ENCODE results near the gene RERE. TPM values are rescaled to one million over a fixed set of nuclear protein-coding genes. Genes with fewer than 3 reads are reported as not detected.

The RERE gene
- total and polyA plus RNA-seq, 2 donors (not counting 3 experiments of a cell fraction or from before 2014, with no cell fraction given): 14.1 to 113 TPM

DNA sequence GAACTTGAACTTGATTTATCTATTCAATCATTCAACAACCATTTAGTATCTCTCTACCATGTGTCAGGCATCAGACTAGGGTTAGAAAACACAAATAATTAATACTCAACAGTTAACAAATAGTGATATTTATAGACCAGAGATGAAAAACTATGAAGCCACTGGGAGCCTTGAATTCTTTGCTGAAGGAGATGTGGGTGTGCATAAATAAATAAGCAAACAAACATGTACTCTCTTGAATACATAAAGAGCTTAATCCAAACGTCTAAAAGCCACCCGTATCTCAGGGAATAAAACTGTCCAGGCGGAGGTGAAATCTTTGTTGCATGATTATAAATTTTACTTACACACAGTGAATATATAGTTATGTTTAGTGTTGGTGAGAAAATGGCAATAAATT, 333.9 kb downstream of the RERE start:
- BruUV-seq (replicated peaks): no TSS peak
- H2AFZ ChIP-seq (ENCODE audit: low read depth, low read length): no peak overlapping the region
- H3K9me3 ChIP-seq (replicated peaks; ENCODE audit: control insufficient read depth, insufficient read depth, low read length): no peaks in the 10 kb centered on the region
- H3K4me2 ChIP-seq (ENCODE audit: insufficient read depth, low read length): no peak overlapping the region
- ChIA-PET POLR2A (no interaction called here), CTCF (interaction anchor here (1.1 to 1.7 kb wide), 5 partner anchors 10 to 243 kb away, joined by 3 to 4 read pairs (median 3); no protein-coding TSS in a partner anchor)
- no peak for TF ChIP-seq POLR2AphosphoS5 (IDR thresholded peaks at IDR 0.05; ENCODE audit: insufficient read depth, low read depth, low read length)
- no peak for TF ChIP-seq MYC (IDR thresholded peaks at IDR 0.05; ENCODE audit: low read depth, low read length)
- no peak for TF ChIP-seq POLR2A (IDR thresholded peaks at IDR 0.05; ENCODE audit: low read depth, low read length)
- TF ChIP-seq GATA2 (IDR thresholded peaks at IDR 0.05; ENCODE audit: insufficient read depth, insufficient read length, low read depth, low read length): no peak
- TF ChIP-seq EZH2 (IDR thresholded peaks at IDR 0.05; ENCODE audit: borderline replicate concordance, low read depth, low read length, severe bottlenecking): no peak
- TF ChIP-seq, protein P1, sequence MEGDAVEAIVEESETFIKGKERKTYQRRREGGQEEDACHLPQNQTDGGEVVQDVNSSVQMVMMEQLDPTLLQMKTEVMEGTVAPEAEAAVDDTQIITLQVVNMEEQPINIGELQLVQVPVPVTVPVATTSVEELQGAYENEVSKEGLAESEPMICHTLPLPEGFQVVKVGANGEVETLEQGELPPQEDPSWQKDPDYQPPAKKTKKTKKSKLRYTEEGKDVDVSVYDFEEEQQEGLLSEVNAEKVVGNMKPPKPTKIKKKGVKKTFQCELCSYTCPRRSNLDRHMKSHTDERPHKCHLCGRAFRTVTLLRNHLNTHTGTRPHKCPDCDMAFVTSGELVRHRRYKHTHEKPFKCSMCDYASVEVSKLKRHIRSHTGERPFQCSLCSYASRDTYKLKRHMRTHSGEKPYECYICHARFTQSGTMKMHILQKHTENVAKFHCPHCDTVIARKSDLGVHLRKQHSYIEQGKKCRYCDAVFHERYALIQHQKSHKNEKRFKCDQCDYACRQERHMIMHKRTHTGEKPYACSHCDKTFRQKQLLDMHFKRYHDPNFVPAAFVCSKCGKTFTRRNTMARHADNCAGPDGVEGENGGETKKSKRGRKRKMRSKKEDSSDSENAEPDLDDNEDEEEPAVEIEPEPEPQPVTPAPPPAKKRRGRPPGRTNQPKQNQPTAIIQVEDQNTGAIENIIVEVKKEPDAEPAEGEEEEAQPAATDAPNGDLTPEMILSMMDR (IDR thresholded peaks at IDR 0.05; ENCODE audit: extremely low read depth in 1 of 2, insufficient read depth in 1 of 2, low read depth in 1 of 2, low read length in 2 of 2): no peak
- no peak for TF ChIP-seq FOS (IDR thresholded peaks at IDR 0.05; ENCODE audit: borderline replicate concordance, insufficient read depth, low read length)
- no peak for TF ChIP-seq JUN (IDR thresholded peaks at IDR 0.05; ENCODE audit: borderline replicate concordance, insufficient read depth, insufficient read length, low read depth)
- TF ChIP-seq, protein P2, sequence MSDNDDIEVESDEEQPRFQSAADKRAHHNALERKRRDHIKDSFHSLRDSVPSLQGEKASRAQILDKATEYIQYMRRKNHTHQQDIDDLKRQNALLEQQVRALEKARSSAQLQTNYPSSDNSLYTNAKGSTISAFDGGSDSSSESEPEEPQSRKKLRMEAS (IDR thresholded peaks at IDR 0.05; ENCODE audit: insufficient read depth, insufficient read length): no peak
- dilution Hi-C loops (cut with MboI; ENCODE audit: extremely low pct_ligation_motif_present, low sequenced_read_pairs): no loop called here
- DNase-seq (ENCODE audit: low read depth, low spot score): no peak
- intact Hi-C loops (cut with micrococcal nuclease): no loop called here
- H3K9me1 ChIP-seq (replicated peaks; ENCODE audit: control insufficient read depth, extremely low read depth, insufficient read depth, low read length): no peaks in the 10 kb centered on the region
- no peak overlapping the region for H3K9ac ChIP-seq (replicated peaks; ENCODE audit: extremely low read depth, insufficient read depth, low read length)
- H3K4me1 ChIP-seq (ENCODE audit: control insufficient read depth, extremely low read depth, insufficient read depth, low read length): no peaks in the 10 kb centered on the region
- H4K20me1 ChIP-seq (replicated peaks; ENCODE audit: control insufficient read depth, extremely low read depth, insufficient read depth, low read length): no peaks in the 10 kb centered on the region
- no peaks in the 10 kb centered on the region for H3K36me3 ChIP-seq (ENCODE audit: control insufficient read depth in 2 of 2, extremely low read depth in 1 of 2, insufficient read depth in 2 of 2, low read length in 2 of 2)
- no peak overlapping the region for H3K27ac ChIP-seq (ENCODE audit: insufficient read depth, low read depth, low read length)
- no peak for FAIRE-seq
- no peak overlapping the region for H3K4me3 ChIP-seq (replicated peaks in 1 of 3; ENCODE audit: insufficient read depth in 1 of 3, low read depth in 1 of 3, low read length in 3 of 3)
- no peaks in the 10 kb centered on the region for H3K27me3 ChIP-seq (ENCODE audit: control insufficient read depth in 2 of 2, insufficient read depth in 2 of 2, low read length in 2 of 2)
- no peaks in the 10 kb centered on the region for H3K79me2 ChIP-seq (ENCODE audit: control insufficient read depth, insufficient read depth, low read length)
